ENCODE data around the gene SERPINA6. TPM values are rescaled to one million over a fixed set of nuclear protein-coding genes. Genes with fewer than 3 reads are reported as not detected.

The SERPINA6 gene
- total and polyA plus RNA-seq, 8 donors = 5.2 to 17.7 (median 13.1) TPM

DNA sequence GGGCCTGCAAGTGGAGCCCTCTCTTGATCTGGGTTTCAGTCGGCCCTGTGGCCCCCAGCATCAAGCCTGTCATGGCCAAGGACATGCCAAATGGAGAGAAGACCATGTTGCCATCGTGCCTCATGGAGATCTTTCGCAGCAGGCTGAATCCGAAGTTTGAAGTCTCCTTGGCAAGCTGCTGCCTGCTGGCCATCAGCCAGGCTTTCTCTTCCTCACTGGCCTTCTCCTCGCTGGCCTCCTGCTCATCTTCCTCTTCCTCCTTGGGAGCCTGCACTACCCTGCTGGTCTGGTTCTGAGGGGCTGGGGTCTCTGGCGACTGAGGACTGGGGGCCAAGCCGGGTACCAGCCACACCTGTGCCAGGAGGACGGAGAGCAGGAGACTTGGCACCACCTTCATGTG lies 32.9 kb downstream of the SERPINA6 start:
- WGBS, 2 donors = 75 to 82% methylated on average over 8 of the region's 8 CpGs
- FAIRE-seq (no peak), DNase-seq (no peak), ATAC-seq (no peak)
- Histone ChIP-seq H3K4me3 (no peak overlapping the region), H3K27ac (no peak overlapping the region), H3K9me3 (no peaks in the 10 kb centered on the region), H3K36me3 (no peaks in the 10 kb centered on the region), H3K27me3 (no peaks in the 10 kb centered on the region), H3K4me1 (peaks cover 0 to 4% (median 4%) of the 10 kb centered on the region in 3 donors)
- intact Hi-C loops (cut with DNase I) = no loop called here
- TF ChIP-seq, protein P1, sequence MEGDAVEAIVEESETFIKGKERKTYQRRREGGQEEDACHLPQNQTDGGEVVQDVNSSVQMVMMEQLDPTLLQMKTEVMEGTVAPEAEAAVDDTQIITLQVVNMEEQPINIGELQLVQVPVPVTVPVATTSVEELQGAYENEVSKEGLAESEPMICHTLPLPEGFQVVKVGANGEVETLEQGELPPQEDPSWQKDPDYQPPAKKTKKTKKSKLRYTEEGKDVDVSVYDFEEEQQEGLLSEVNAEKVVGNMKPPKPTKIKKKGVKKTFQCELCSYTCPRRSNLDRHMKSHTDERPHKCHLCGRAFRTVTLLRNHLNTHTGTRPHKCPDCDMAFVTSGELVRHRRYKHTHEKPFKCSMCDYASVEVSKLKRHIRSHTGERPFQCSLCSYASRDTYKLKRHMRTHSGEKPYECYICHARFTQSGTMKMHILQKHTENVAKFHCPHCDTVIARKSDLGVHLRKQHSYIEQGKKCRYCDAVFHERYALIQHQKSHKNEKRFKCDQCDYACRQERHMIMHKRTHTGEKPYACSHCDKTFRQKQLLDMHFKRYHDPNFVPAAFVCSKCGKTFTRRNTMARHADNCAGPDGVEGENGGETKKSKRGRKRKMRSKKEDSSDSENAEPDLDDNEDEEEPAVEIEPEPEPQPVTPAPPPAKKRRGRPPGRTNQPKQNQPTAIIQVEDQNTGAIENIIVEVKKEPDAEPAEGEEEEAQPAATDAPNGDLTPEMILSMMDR (IDR thresholded peaks at IDR 0.05) = no peak

- H3K27ac ChIP-seq = no peak overlapping the region
- no peaks in the 10 kb centered on the region for H3K36me3 ChIP-seq
- DNase-seq (no peak), ATAC-seq (no peak), FAIRE-seq (no peak)
- WGBS, 2 donors = 73% methylated on average over 14 of the region's 14 CpGs
- intact Hi-C loops (cut with DNase I) = no loop called here
- H3K4me3 ChIP-seq = no peak overlapping the region
- H3K4me1 ChIP-seq = peaks cover 0 to 4% (median 4%) of the 10 kb centered on the region in 3 donors
- no peaks in the 10 kb centered on the region for H3K9me3 ChIP-seq
- TF ChIP-seq, protein P1 (IDR thresholded peaks at IDR 0.05) = no peak
- H3K27me3 ChIP-seq = no peaks in the 10 kb centered on the region
Measured at GRCh38 chr14:94288610-94289465, 34.3 kb downstream of the SERPINA6 start.

- no peaks in the 10 kb centered on the region for H3K36me3 ChIP-seq
Measured at GRCh38 chr14:94285158-94285557, 38.0 kb downstream of the SERPINA6 start.

DNA sequence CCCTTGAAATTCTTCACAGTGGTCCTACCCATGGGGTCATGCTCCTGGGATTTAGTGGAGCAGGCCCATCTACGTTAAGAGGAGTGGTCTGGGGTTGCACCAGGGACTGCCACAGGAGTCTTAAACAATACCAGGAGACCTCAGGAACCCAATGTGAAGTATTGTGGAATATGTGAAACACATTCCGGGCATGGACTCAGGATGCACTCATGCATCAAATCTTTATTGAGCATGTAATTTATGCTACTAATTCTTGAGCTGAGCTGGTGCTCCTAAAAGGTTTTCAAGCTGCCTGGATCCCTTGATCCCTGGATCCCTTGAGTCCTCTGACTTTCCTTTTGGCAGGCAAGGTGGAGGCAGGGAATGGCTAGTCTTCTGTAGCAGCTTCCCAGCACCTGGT lies 38.9 kb downstream of the SERPINA6 start:
- Histone ChIP-seq H3K36me3 (no peaks in the 10 kb centered on the region), H3K4me3 (no peak overlapping the region), H3K4me1 (no peaks in the 10 kb centered on the region), H3K27ac (no peak overlapping the region), H3K9me3 (no peaks in the 10 kb centered on the region), H3K27me3 (no peaks in the 10 kb centered on the region)
- ATAC-seq (no peak), FAIRE-seq (no peak), DNase-seq (no peak)
- 82 to 85% methylated on average over 2 of the region's 2 CpGs for WGBS, 2 donors
- TF ChIP-seq, protein P1 (IDR thresholded peaks at IDR 0.05) = no peak
- intact Hi-C loops (cut with DNase I) = no loop called here

More at GRCh38 chr14:94285158-94285557, 38.0 kb downstream of the SERPINA6 start:
- H3K27me3 ChIP-seq = no peaks in the 10 kb centered on the region
- FAIRE-seq (no peak), ATAC-seq (no peak), DNase-seq (no peak)
- no peak overlapping the region for H3K27ac ChIP-seq
- TF ChIP-seq, protein P1 (IDR thresholded peaks at IDR 0.05) = no peak
- intact Hi-C loops (cut with DNase I) = no loop called here
- no peak overlapping the region for H3K4me3 ChIP-seq
- no peaks in the 10 kb centered on the region for H3K9me3 ChIP-seq
- no peaks in the 10 kb centered on the region for H3K4me1 ChIP-seq
